Stimulated activated CD4-positive, alpha-beta T cell treated with anti-CD3 and anti-CD28 coated beads, Interleukin-4, amount 100 ng/mL, for 4 hours (primary cell): ENCODE data around the gene KCMF1.

Experiments
- DNase-seq, 2 experiments: peaks; one replicate each; pipeline ENCODE4 v3.0.0-alpha.2; 2020

KCMF1 gene

GRCh38 chr2:85088921-85089320, 118.0 kb downstream of the KCMF1 start:
- no peak for DNase-seq

- DNase-seq, result no peak
These were observed 118.6 kb downstream of the KCMF1 start for GRCh38 chr2:85089585-85089984.

GRCh38 chr2:85091838-85092237, 120.9 kb downstream of the KCMF1 start:
- DNase-seq, result no peak

DNA sequence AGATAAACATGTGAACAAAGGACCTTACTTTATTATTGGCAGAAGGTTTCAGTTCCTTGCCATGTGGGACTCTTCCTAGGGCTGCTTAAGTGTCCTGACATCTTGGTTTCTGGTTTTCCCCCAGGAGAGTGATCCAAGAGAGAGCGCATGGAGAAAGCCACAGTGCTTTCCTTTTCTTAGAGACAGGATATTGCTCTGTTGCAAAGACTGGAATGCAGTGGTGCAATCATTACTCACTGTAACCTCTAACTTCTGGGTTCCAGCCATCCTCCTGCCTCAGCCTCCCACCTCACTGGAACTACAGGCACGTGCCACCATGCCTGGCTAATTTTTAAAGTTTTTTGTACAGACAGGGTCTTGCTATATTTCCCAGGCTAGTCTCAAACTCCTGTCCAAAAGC, 124.1 kb downstream of the KCMF1 start:
- no peak for DNase-seq

GRCh38 chr2:85096616-85097015, 125.7 kb downstream of the KCMF1 start:
- no peak for DNase-seq

DNA sequence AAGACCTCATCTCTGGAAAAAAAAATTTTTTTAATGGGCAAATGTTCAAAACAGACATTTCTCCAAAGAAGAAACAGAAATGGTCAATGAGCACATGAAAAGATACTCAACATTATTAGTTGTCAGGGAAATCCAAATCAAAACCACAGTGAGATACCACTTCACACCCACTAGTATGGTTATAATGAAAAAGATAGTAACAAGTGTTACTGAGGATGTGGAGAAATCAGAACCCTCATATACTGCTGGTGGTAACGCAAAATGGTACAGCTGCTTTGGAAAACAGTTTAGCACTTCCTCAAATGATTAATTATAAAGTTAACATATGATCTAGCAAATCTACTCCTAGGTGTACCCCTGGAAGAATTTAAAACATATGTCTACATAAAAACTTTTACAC, 133.3 kb downstream of the KCMF1 start:
- DNase-seq, result no peak

- DNase-seq, result no peak
These were observed 135.7 kb downstream of the KCMF1 start for GRCh38 chr2:85106489-85107180.
